Measurements from ENCODE around the gene SLC44A3. TPM values are rescaled to one million over a fixed set of nuclear protein-coding genes. Genes with fewer than 3 reads are reported as not detected.

Gene SLC44A3
- total RNA-seq, 1 donor from 2014 or later, result 1.7 TPM

DNA sequence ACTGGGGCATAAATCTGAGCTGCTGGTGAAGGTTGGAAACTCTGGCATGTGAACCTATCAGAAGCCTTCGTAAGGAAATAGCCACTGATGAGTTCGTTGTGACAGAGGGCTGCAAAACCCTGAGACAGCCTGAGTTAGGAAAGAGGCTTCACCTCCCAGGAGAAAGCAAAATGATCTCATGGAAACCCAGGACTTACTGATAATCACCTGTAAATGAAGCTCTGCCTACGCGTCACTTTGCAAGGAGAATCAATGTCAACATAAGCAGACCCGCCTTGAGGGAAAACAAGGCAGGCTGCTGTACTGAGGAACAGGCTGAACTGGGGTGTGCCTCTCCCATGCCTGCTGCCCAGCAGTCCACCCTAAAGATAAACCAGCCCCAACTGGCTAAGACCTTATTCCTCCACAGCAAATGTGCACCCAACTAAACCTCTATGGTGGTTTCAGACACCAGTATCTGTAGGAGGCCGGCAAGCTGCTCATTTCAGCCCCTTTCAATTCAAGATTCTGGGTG is 46.8 kb upstream of the SLC44A3 start:
- no peak for DNase-seq (ENCODE audit: low spot score)
- Histone ChIP-seq H3K4me3 (no peak overlapping the region), H3K4me2 (no peak overlapping the region), H3K9me3 (ENCODE audit: low read depth) (no peaks in the 10 kb centered on the region), H3K36me3 (no peaks in the 10 kb centered on the region), H4K20me1 (ENCODE audit: low read depth) (no peaks in the 10 kb centered on the region), H2AFZ (replicated peaks) (no peak overlapping the region), H3K27ac (no peak overlapping the region), H3K27me3 (no peaks in the 10 kb centered on the region), H3K79me2 (ENCODE audit: low read depth) (no peaks in the 10 kb centered on the region), H3K4me1 (no peaks in the 10 kb centered on the region), H3K9ac (no peak overlapping the region), H3F3A (ENCODE audit: low read depth) (no peaks in the 10 kb centered on the region)
- H3K36me3 Mint-ChIP-seq, result no peaks in the 10 kb centered on the region
- H3K4me3 Mint-ChIP-seq, result no peak overlapping the region
- peaks cover 9% of the 10 kb centered on the region for H3K4me1 Mint-ChIP-seq
- H3K27ac Mint-ChIP-seq, result no peak overlapping the region
- peaks cover 2% of the 10 kb centered on the region for H3K27me3 Mint-ChIP-seq (ENCODE audit: insufficient read depth, low read depth)
- TF ChIP-seq EZH2phosphoT487 (IDR thresholded peaks at IDR 0.05) (no peak), EZH2 (IDR thresholded peaks at IDR 0.05) (no peak)
- TF ChIP-seq, protein P1, sequence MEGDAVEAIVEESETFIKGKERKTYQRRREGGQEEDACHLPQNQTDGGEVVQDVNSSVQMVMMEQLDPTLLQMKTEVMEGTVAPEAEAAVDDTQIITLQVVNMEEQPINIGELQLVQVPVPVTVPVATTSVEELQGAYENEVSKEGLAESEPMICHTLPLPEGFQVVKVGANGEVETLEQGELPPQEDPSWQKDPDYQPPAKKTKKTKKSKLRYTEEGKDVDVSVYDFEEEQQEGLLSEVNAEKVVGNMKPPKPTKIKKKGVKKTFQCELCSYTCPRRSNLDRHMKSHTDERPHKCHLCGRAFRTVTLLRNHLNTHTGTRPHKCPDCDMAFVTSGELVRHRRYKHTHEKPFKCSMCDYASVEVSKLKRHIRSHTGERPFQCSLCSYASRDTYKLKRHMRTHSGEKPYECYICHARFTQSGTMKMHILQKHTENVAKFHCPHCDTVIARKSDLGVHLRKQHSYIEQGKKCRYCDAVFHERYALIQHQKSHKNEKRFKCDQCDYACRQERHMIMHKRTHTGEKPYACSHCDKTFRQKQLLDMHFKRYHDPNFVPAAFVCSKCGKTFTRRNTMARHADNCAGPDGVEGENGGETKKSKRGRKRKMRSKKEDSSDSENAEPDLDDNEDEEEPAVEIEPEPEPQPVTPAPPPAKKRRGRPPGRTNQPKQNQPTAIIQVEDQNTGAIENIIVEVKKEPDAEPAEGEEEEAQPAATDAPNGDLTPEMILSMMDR (IDR thresholded peaks at IDR 0.05), result no peak
- H3K9me3 Mint-ChIP-seq, result no peaks in the 10 kb centered on the region

DNA sequence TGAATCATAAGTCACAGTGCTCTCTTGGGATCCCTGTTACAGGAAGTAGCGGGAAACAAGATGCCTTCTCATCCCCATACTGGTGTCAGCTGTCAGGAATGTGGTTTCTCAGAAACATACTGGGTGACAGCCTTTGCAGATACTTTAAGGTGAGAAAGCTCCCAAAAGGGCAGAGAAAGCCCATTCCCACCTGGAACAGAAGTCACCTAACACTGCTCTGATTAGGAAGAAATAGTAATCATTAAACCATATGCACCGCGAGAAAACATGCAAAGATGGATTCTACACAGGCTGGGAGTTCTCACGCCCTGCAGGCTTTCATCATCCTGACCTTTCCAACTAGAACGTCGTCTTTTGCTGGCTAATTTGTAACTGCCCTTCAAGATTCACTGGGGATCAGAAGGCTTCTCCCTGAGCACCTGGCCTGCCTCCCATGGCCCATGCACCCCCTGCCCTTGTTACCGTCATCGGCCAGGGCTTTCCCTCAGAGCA is 46.2 kb upstream of the SLC44A3 start:
- H3K4me1 Mint-ChIP-seq, result peaks cover 9% of the 10 kb centered on the region
- peak overlapping the region; percentile 72 for H3K27ac Mint-ChIP-seq
- Histone ChIP-seq H3K9ac (no peak overlapping the region), H3K79me2 (ENCODE audit: low read depth) (no peaks in the 10 kb centered on the region), H3K9me3 (ENCODE audit: low read depth) (no peaks in the 10 kb centered on the region), H3K27ac (no peak overlapping the region), H3K4me2 (no peak overlapping the region), H3K4me3 (no peak overlapping the region), H3K36me3 (no peaks in the 10 kb centered on the region), H3K4me1 (no peaks in the 10 kb centered on the region), H2AFZ (replicated peaks) (no peak overlapping the region), H3F3A (ENCODE audit: low read depth) (no peaks in the 10 kb centered on the region), H3K27me3 (no peaks in the 10 kb centered on the region), H4K20me1 (ENCODE audit: low read depth) (no peaks in the 10 kb centered on the region)
- H3K27me3 Mint-ChIP-seq (ENCODE audit: insufficient read depth, low read depth), result no peaks in the 10 kb centered on the region
- TF ChIP-seq EZH2phosphoT487 (IDR thresholded peaks at IDR 0.05), result no peak
- TF ChIP-seq, protein P1 (IDR thresholded peaks at IDR 0.05), result no peak
- no peak for TF ChIP-seq EZH2 (IDR thresholded peaks at IDR 0.05)
- no peak overlapping the region for H3K4me3 Mint-ChIP-seq
- no peaks in the 10 kb centered on the region for H3K9me3 Mint-ChIP-seq
- no peak for DNase-seq (ENCODE audit: low spot score)
- no peaks in the 10 kb centered on the region for H3K36me3 Mint-ChIP-seq

DNA sequence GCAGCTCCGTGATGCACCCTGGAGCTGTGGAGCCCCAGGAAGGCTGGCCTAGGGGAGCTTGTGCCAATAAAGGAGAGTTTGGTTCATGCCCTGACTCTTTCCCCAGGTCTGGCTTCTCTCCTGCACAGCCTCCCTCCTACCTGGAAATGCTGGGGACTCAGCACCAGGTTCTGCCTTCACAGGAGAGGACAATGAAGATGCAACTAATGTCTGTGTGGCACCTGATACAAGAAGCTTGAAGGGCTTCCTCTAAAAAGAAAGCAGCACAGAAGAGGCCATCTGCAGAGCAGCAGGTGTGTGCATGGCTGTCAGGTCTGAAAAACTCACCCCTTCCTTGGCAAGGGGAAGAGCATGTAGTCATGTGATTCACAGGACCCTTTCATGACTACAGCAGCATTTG is 43.7 kb upstream of the SLC44A3 start:
- Histone ChIP-seq H2AFZ (replicated peaks) (no peak overlapping the region), H3F3A (ENCODE audit: low read depth) (no peaks in the 10 kb centered on the region), H3K4me2 (no peak overlapping the region), H3K4me3 (no peak overlapping the region), H3K9ac (no peak overlapping the region), H3K9me3 (ENCODE audit: low read depth) (no peaks in the 10 kb centered on the region), H3K79me2 (ENCODE audit: low read depth) (no peaks in the 10 kb centered on the region), H3K36me3 (no peaks in the 10 kb centered on the region), H3K27me3 (no peaks in the 10 kb centered on the region), H3K4me1 (no peaks in the 10 kb centered on the region), H4K20me1 (ENCODE audit: low read depth) (no peaks in the 10 kb centered on the region), H3K27ac (no peak overlapping the region)
- Mint-ChIP-seq H3K36me3 (no peaks in the 10 kb centered on the region), H3K4me1 (peaks cover 9% of the 10 kb centered on the region), H3K9me3 (no peaks in the 10 kb centered on the region), H3K27me3 (ENCODE audit: insufficient read depth, low read depth) (no peaks in the 10 kb centered on the region), H3K4me3 (no peak overlapping the region), H3K27ac (no peak overlapping the region)
- TF ChIP-seq EZH2 (IDR thresholded peaks at IDR 0.05) (no peak), EZH2phosphoT487 (IDR thresholded peaks at IDR 0.05) (no peak)
- TF ChIP-seq, protein P1 (IDR thresholded peaks at IDR 0.05), result no peak
- DNase-seq (ENCODE audit: low spot score), result no peak

Measured in neural progenitor cell (in vitro differentiated cells).